Nephron progenitor cell (in vitro differentiated cells): ENCODE results near the gene SNX13.
A peak's percentile ranks its signal among the peaks of the same experiment; 100 is the strongest.

Experiments
- DNase-seq: peaks from one replicate; pipeline ENCODE4 v3.0.0; 2021
- H3K27ac Mint-ChIP-seq: 2 replicates; pipeline ENCODE4 v1.8.0; 2021; ENCODE audit warnings: mild to moderate bottlenecking, moderate library complexity, mixed read lengths
- H3K27me3 Mint-ChIP-seq: 2 replicates; pipeline ENCODE4 v1.8.0; 2021; ENCODE audit warnings: mild to moderate bottlenecking, low read depth, mixed read lengths; ENCODE audit not compliant: poor library complexity
- H3K36me3 Mint-ChIP-seq: 2 replicates; pipeline ENCODE4 v1.8.0; 2021; ENCODE audit warnings: low read depth, mixed read lengths
- H3K4me1 Mint-ChIP-seq: 2 replicates; pipeline ENCODE4 v1.8.0; 2021; ENCODE audit warnings: mixed read lengths
- H3K4me3 Mint-ChIP-seq: 2 replicates; pipeline ENCODE4 v1.8.0; 2021; ENCODE audit warnings: mild to moderate bottlenecking, moderate library complexity, mixed read lengths
- H3K9me3 Mint-ChIP-seq: 2 replicates; pipeline ENCODE4 v1.8.0; 2021; ENCODE audit warnings: mild to moderate bottlenecking, moderate library complexity, mixed read lengths
- CTCF ChIP-seq: fragments of 200-600 bp; sonication (generic); IDR thresholded peaks from 2 replicates; pipeline ENCODE4 v1.5.0; 2021; ENCODE audit warnings: antibody characterized with exemption

Gene SNX13

GRCh38 chr7:17769918-17770317 is 170.4 kb downstream of the SNX13 start:
- Mint-ChIP-seq H3K9me3 (peaks cover 19% of the 10 kb centered on the region), H3K36me3 (peaks cover 6% of the 10 kb centered on the region), H3K27me3 (no peaks in the 10 kb centered on the region), H3K4me1 (peaks cover 14% of the 10 kb centered on the region), H3K27ac (no peak overlapping the region), H3K4me3 (no peak overlapping the region)
- DNase-seq = peak; percentile 62
- peak; percentile 69 for TF ChIP-seq CTCF

GRCh38 chr7:17758008-17758407 is 182.3 kb downstream of the SNX13 start:
- no peak for TF ChIP-seq CTCF
- no peak for DNase-seq
- Mint-ChIP-seq H3K36me3 (peaks cover 4% of the 10 kb centered on the region), H3K27ac (no peak overlapping the region), H3K4me3 (no peak overlapping the region), H3K9me3 (peaks cover 27% of the 10 kb centered on the region), H3K27me3 (no peaks in the 10 kb centered on the region), H3K4me1 (no peaks in the 10 kb centered on the region)

- H3K36me3 Mint-ChIP-seq = no peaks in the 10 kb centered on the region
- H3K4me3 Mint-ChIP-seq = no peak overlapping the region
- TF ChIP-seq CTCF = no peak
- no peak for DNase-seq
- no peaks in the 10 kb centered on the region for H3K4me1 Mint-ChIP-seq
- no peaks in the 10 kb centered on the region for H3K9me3 Mint-ChIP-seq
- no peak overlapping the region for H3K27ac Mint-ChIP-seq
- no peaks in the 10 kb centered on the region for H3K27me3 Mint-ChIP-seq
These were observed 194.2 kb downstream of the SNX13 start for GRCh38 chr7:17746020-17746530.

GRCh38 chr7:17745610-17746009 is 194.7 kb downstream of the SNX13 start:
- Mint-ChIP-seq H3K27ac (no peak overlapping the region), H3K36me3 (no peaks in the 10 kb centered on the region), H3K27me3 (no peaks in the 10 kb centered on the region), H3K9me3 (no peaks in the 10 kb centered on the region), H3K4me3 (no peak overlapping the region), H3K4me1 (no peaks in the 10 kb centered on the region)
- DNase-seq = no peak
- TF ChIP-seq CTCF = no peak

- H3K4me1 Mint-ChIP-seq = no peaks in the 10 kb centered on the region
- H3K27me3 Mint-ChIP-seq = peaks cover 4% of the 10 kb centered on the region
- no peak overlapping the region for H3K4me3 Mint-ChIP-seq
- no peaks in the 10 kb centered on the region for H3K36me3 Mint-ChIP-seq
- no peak for TF ChIP-seq CTCF
- DNase-seq = no peak
- no peaks in the 10 kb centered on the region for H3K9me3 Mint-ChIP-seq
- no peak overlapping the region for H3K27ac Mint-ChIP-seq
These were observed 197.0 kb downstream of the SNX13 start for GRCh38 chr7:17743316-17743715.

GRCh38 chr7:17741426-17741825 is 198.9 kb downstream of the SNX13 start:
- Mint-ChIP-seq H3K36me3 (no peaks in the 10 kb centered on the region), H3K4me3 (no peak overlapping the region), H3K4me1 (no peaks in the 10 kb centered on the region), H3K9me3 (no peaks in the 10 kb centered on the region), H3K27ac (no peak overlapping the region), H3K27me3 (peaks cover 5% of the 10 kb centered on the region)
- TF ChIP-seq CTCF = no peak
- DNase-seq = no peak
